Body of pancreas (tissue), 4 donors: ENCODE data around the gene BOLA2B.
"Not testable (repeated sequence)": the region's sequence is repeated elsewhere in the genome, so short reads cannot be mapped to it uniquely, and the experiment has no call there.

ENCODE experiments used
- CTCF ChIP-seq, 7 experiments: fragments of 450-650 bp in 4 of 7; fragments of 200-600 bp in 3 of 7; sonication (generic) in 3 of 7; IDR thresholded peaks; one replicate each; pipeline ENCODE4 v1.5.1; 2016 to 2019; ENCODE audit warnings: antibody characterized with exemption in 7 of 7
- POLR2A ChIP-seq, 3 donors: fragments of 450-650 bp; IDR thresholded peaks; one replicate each; pipeline ENCODE4 v1.6.1; 2016; ENCODE audit warnings: antibody characterized with exemption in 3 of 3, mild to moderate bottlenecking in 2 of 3

GRCh38 chr16:30191158-30191557 is 2.3 kb downstream of the BOLA2B start:
- not testable (repeated sequence) for TF ChIP-seq CTCF, POLR2A (IDR thresholded peaks at IDR 0.05)
